GM12874 (cell line): ENCODE results near the gene WDR17.

Source experiments
- TF ChIP-seq, protein P1 (sequence below): IDR thresholded peaks from 2 replicates; pipeline ENCODE4 v1.5.1; 2011; ENCODE audit warnings: low read depth, mild to moderate bottlenecking, control low read depth, low read length, moderate library complexity; ENCODE audit not compliant: insufficient read depth

Gene WDR17

DNA sequence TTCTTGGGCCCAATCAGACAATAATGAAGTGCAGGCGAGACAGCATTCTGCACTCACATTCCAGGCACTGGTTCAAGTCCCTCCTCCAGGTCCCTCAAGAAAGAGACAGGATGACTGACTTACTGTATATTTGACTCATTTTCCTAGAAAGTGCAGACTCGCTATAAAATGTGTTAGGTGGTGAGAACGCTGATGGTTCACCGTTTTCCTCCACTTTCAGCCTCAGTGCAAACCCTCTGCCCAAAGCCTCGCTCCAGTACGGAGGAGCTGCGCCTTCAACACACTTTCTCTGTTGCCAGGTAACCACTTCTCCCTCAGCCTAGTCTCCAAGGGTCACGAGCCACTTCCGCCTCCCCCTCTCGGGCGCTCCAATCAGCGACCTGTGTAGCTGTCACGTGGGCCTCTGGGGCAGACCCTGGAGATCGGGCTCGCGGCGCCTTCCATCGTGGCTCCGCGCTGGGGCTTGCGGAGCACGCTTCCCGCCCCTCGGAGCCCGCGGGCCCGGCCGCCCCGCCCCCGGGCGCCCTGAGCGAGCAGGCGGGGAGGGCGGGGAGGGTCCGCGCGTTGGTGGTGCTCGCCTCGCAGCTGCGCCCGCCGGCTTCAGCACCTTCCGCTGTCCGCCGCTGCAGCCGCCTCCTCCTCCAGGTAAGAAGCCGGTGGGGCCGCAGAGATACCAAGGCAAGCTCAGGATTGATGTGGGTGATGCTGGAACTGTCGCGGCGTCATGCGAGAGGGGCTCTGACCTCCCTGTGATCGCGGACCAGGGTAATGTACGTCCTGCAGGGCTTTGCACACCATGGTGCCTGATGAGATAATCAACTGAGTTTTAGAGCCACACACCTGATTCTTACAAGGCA is at the start of gene WDR17:
Gene WDR17, plus strand, starts transcription at position 407 of the 857 bp plus-strand sequence. CDS start 45,740 bp downstream, outside the sequence.
- TF ChIP-seq, protein P1, sequence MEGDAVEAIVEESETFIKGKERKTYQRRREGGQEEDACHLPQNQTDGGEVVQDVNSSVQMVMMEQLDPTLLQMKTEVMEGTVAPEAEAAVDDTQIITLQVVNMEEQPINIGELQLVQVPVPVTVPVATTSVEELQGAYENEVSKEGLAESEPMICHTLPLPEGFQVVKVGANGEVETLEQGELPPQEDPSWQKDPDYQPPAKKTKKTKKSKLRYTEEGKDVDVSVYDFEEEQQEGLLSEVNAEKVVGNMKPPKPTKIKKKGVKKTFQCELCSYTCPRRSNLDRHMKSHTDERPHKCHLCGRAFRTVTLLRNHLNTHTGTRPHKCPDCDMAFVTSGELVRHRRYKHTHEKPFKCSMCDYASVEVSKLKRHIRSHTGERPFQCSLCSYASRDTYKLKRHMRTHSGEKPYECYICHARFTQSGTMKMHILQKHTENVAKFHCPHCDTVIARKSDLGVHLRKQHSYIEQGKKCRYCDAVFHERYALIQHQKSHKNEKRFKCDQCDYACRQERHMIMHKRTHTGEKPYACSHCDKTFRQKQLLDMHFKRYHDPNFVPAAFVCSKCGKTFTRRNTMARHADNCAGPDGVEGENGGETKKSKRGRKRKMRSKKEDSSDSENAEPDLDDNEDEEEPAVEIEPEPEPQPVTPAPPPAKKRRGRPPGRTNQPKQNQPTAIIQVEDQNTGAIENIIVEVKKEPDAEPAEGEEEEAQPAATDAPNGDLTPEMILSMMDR, result no peak

DNA sequence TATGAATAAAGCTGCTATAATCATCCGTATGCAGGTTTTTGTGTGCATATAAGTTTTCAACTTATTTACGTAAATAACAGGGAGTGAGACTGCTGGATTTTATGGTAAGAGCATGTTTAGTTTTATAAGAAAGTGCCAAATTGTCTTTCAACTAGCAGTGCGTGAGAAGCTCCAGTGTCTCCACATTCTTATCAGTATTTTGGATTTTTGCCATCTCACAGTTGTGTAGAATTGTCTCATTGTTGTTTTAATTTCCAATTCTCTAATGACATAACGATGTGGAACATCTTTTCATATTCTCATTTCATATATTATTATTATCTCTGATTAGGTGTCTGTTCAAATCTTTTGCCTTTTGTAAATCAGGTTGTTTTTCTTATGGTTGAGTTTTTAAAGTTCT is 49.0 kb upstream of the WDR17 start:
- TF ChIP-seq, protein P1, result no peak

DNA sequence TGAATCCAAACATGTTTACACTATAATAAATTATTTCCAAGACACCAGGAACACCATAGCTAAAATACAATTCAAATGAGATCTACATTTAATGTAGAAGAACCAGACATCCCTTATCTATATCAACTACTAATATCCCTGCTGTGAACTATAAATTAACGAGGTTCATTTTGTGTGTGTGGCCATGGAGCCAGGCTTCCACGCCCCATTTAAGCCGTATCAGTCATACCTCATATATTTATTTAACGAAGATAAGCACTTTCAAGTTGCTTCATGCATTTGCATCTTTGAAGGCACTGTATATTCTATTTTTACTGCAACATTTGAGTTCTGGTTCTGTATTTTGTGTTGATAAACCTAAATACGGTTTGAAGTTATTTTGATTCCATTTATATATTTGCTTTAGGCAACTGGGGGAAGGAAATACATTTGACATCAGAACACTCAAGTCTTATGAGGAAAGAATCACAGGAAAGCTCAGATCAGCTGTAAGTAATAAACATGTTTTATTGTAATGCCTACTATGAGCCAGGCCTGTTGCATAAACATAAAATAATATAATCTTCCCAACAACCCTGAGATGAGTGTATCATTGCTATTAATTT is 45.1 kb upstream of the WDR17 start:
- TF ChIP-seq, protein P1, result no peak

DNA sequence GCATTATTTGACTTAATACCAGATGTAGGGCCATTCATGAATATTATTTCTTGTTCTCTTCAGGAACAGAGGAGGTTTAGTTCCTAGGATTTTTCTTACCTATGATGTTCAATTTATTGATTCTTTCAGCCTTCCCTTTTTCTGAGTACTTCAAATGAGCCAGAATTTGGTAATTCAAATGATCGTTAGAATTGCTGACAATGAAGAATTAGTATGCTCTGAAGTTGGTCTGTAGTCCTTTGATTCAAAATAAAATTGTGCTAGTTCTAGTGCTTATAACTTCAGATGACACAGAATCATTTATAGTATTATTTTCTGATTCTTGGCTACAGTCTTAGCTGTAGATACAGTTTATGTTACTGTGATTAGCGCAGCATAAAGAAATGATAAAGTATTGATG is 35.2 kb upstream of the WDR17 start:
- TF ChIP-seq, protein P1, result no peak

DNA sequence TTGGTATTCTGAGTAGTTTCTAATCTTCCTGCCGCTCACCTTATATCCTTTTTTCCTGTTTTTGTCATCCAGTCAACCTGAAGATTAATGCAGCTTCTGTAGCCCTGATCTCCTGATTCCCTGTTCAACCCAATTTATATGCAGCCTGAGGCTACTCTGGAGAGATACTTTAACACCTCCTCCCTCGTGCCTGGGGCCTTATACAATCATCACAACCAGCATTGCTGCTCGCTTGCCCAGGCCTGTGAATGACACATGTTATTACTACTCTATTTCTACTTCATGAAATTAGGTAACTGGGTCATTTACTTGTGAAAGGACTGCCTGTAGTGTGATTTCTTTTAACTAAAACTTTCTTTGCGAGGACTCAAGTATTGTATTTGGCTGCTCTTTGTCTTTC is 33.7 kb upstream of the WDR17 start:
- TF ChIP-seq, protein P1, result no peak

DNA sequence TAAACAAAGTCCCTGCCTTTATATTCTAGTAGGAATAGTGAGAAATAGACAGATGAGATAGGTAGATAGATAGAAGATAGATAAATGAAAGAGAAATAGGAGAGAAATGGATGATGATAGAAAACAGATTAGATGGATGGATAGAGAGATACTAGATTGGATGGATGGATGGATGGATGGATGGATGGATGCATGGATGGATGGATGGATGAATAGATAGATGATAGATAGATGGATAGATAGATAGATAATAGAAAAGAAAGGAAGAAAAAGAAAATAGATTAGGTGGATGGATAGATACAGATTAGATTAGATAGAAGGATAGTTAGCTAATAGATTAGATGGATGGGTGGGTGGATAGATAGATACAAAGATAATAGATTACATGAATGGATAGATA is 33.2 kb upstream of the WDR17 start:
- TF ChIP-seq, protein P1, result no peak

DNA sequence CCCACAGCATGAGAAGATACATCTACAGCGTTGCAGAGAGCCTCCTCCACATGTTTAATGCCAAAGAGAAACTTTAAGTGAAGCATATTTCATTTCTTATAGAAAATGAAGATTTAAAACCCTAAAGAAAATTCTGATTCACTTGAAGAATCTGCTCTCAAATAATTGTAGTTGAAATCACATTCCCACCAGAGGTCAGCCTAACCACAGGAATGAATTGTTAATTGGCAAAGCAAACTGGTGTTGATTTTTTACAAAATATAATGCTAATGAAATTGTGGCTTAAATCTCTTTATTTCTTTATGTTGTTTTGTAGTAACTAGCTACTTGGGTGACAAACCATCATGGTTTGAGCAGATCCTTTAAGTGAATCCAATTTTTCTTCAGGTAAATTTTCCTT is 31.1 kb upstream of the WDR17 start:
- TF ChIP-seq, protein P1, result no peak
